ENCODE measurements around the gene TLCD2.
"Not testable (repeated sequence)": the region's sequence is repeated elsewhere in the genome, so short reads cannot be mapped to it uniquely, and the experiment has no call there.

The TLCD2 gene

GRCh38 chr17:1718362-1719165 is 8.4 kb upstream of the TLCD2 start:
- DNase-seq (ENCODE audit: low read depth in 3 of 3), result no peak

GRCh38 chr17:1716912-1717695 is 6.9 kb upstream of the TLCD2 start:
- peak; percentile 71 to 84 (median 79) for DNase-seq (ENCODE audit: low read depth in 3 of 3)

GRCh38 chr17:1716076-1716911 is 6.1 kb upstream of the TLCD2 start:
- DNase-seq (ENCODE audit: low read depth in 3 of 3), result peak; percentile 100

- no peak for DNase-seq (ENCODE audit: low read depth in 3 of 3)
Measured at GRCh38 chr17:1715803-1716075, 5.6 kb upstream of the TLCD2 start.

- no peak for DNase-seq (ENCODE audit: low read depth in 3 of 3)
Measured at GRCh38 chr17:1714980-1715802, 5.0 kb upstream of the TLCD2 start.

GRCh38 chr17:1714427-1714979 is 4.3 kb upstream of the TLCD2 start:
- DNase-seq (ENCODE audit: low read depth in 3 of 3), result no peak

GRCh38 chr17:1713878-1714426 is 3.8 kb upstream of the TLCD2 start:
- no peak for DNase-seq (ENCODE audit: low read depth in 3 of 3)

- DNase-seq (ENCODE audit: low read depth in 3 of 3), result no peak
Measured at GRCh38 chr17:1713160-1713877, 3.1 kb upstream of the TLCD2 start.

GRCh38 chr17:1712271-1712670 is 2.1 kb upstream of the TLCD2 start:
- no peak for DNase-seq (ENCODE audit: low read depth in 3 of 3)

- DNase-seq (ENCODE audit: low read depth in 3 of 3), result no peak
Measured at GRCh38 chr17:1711804-1712203, 1.6 kb upstream of the TLCD2 start.

- DNase-seq (ENCODE audit: low read depth in 3 of 3), result no peak
Measured at GRCh38 chr17:1710807-1711553, 803 bp upstream of the TLCD2 start.

GRCh38 chr17:1709403-1709951 is 700 bp downstream of the TLCD2 start:
- DNase-seq (ENCODE audit: low read depth in 3 of 3), result no peak

- DNase-seq (ENCODE audit: low read depth in 3 of 3), result not testable (repeated sequence)
Measured at GRCh38 chr17:1708791-1709346, 1.3 kb downstream of the TLCD2 start.

GRCh38 chr17:1707107-1707506 is 3.1 kb downstream of the TLCD2 start:
- DNase-seq (ENCODE audit: low read depth in 3 of 3), result no peak

GRCh38 chr17:1705004-1705403 is 5.2 kb downstream of the TLCD2 start:
- no peak for DNase-seq (ENCODE audit: low read depth in 3 of 3)

- no peak for DNase-seq (ENCODE audit: low read depth in 3 of 3)
Measured at GRCh38 chr17:1703063-1703462, 7.1 kb downstream of the TLCD2 start.

GRCh38 chr17:1699891-1700290 is 10.3 kb downstream of the TLCD2 start:
- not testable (repeated sequence) for DNase-seq (ENCODE audit: low read depth in 3 of 3)

- no peak for DNase-seq (ENCODE audit: low read depth in 3 of 3)
Measured at GRCh38 chr17:1697681-1698080, 12.5 kb downstream of the TLCD2 start.

- no peak for DNase-seq (ENCODE audit: low read depth in 3 of 3)
Measured at GRCh38 chr17:1695365-1695764, 14.8 kb downstream of the TLCD2 start.
